GM12872 (cell line): Measurements from ENCODE around the gene TRAK1.

Experiments used
- TF ChIP-seq, protein P1 (sequence below): IDR thresholded peaks from 3 replicates; pipeline ENCODE4 v1.5.1; 2011; ENCODE audit warnings: low read depth, mild to moderate bottlenecking, low read length, moderate library complexity; ENCODE audit not compliant: insufficient read depth

Gene TRAK1

DNA sequence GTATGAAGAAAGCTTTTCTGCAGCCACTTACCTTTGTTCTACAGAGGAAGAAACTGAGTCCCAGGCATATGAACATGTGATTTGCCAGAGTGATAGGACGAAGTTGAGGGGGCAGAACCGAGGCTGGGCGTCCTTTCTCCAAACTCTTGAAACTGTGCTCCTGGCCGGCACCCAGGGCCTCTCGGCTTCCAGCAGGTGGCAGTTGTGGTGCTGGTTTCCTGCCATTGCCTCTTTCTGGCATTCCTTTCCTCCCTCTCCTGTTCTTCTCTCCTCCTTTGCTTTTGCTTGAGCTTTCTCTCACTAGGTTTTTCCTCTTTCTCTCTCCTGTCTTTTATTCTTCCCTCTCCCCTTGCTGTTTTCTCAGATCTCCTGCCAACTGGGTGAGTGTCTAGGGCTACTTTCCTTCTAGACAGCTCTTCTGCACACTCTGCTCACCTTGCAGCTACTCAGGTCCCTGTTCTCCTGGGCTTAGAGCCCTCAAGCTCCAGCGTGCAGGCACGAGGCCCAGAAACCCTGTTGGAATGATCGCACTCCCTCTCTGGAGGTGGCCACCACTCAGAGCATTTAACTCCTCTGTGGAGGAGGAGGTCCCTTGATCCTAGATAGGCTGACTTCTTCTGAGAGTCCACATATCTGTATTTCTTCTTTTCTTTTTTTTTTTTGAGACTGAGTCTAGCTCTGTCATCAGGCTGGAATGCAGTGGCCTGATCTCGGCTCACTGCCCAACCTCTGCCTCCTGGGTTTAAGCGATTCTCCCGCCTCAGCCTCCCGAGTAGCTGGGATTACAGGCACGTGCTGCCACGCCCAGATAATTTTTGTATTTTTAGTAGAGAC is 26.2 kb downstream of the TRAK1 start:
- TF ChIP-seq, protein P1, sequence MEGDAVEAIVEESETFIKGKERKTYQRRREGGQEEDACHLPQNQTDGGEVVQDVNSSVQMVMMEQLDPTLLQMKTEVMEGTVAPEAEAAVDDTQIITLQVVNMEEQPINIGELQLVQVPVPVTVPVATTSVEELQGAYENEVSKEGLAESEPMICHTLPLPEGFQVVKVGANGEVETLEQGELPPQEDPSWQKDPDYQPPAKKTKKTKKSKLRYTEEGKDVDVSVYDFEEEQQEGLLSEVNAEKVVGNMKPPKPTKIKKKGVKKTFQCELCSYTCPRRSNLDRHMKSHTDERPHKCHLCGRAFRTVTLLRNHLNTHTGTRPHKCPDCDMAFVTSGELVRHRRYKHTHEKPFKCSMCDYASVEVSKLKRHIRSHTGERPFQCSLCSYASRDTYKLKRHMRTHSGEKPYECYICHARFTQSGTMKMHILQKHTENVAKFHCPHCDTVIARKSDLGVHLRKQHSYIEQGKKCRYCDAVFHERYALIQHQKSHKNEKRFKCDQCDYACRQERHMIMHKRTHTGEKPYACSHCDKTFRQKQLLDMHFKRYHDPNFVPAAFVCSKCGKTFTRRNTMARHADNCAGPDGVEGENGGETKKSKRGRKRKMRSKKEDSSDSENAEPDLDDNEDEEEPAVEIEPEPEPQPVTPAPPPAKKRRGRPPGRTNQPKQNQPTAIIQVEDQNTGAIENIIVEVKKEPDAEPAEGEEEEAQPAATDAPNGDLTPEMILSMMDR = peak; percentile 62

DNA sequence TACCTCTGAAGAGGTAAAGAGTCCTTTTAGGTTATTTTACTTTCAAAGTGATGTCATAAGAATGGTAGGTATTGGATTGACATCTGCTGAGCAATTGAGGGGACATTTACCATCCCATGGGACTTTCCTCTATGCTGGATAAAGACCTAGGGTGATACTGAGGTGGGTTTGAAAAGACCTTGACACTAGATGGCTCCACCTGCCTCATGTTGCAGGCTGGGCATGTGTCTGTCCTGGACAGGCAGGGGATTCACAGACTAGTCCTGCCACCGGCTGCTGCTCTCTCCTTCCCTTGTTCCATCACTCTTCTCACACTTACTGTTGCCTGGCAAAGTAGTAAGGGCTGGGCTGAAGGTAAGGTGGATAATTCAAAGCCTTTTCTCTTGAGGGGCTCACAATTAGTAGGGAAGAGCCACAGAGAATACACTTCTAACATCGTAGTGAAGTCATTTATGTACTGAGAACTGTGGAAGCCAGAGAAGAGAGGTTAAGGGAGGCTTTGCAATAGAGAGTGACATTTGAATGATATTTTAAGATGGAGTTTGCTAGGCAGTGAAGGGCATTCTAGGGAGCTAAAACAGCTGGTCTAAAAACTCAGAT is 27.7 kb downstream of the TRAK1 start:
- TF ChIP-seq, protein P1 = peak; percentile 71

DNA sequence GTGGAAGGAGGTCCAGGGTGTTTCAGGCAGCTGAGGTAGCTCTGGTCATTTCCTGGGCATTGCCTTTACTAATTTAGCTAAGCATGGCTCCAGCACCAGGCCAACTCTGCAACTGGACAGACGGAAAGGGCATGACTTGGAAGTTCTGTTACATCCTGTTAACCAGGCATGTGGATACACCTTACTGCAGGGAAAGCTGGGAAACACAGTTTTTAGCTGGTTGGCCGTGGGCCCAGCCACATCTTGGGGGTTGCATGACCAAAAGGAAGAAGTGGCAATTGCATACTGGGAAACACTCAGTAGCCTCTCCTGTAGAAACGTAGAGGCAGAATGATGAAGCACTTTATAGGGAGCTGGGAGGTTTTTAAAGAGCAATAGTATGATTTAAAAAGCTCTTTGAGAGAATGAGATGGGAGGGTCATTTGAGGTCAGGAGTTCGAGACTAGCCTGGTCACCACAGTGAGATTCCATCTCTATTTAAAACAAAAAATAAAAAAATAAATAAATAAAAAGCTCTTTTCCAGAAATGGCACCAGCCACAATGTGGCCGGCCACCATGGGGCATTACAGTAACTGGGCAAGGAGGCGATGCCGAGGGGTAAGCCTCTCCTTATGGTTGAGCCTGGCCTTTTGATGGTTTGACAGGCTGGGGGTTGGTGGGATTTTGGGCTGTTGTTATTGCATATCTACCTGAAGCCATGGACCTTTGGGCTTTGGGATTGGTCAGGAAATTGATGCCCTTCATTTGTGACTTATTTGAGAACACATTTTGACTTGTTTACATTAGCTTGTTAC is 28.6 kb downstream of the TRAK1 start:
- TF ChIP-seq, protein P1 = no peak

DNA sequence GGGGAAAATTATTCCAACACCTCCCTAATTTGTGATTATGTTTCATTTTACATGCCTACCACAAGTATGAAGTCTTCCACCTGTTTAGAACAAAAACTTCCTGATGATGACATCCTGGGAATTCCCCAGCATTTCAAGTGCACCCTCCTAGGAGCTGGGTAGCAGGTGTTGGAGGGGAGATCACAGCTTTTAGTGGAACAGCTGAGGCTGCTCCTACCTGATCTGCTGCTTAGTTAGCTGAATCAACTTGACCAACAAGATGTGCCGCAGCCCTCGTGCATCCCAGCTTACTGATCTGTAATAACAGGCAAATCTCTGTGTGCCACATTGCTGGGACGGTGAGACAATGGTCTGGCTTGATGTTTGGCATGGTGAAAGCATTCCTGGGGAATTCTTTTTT is 29.7 kb downstream of the TRAK1 start:
- TF ChIP-seq, protein P1 = no peak

DNA sequence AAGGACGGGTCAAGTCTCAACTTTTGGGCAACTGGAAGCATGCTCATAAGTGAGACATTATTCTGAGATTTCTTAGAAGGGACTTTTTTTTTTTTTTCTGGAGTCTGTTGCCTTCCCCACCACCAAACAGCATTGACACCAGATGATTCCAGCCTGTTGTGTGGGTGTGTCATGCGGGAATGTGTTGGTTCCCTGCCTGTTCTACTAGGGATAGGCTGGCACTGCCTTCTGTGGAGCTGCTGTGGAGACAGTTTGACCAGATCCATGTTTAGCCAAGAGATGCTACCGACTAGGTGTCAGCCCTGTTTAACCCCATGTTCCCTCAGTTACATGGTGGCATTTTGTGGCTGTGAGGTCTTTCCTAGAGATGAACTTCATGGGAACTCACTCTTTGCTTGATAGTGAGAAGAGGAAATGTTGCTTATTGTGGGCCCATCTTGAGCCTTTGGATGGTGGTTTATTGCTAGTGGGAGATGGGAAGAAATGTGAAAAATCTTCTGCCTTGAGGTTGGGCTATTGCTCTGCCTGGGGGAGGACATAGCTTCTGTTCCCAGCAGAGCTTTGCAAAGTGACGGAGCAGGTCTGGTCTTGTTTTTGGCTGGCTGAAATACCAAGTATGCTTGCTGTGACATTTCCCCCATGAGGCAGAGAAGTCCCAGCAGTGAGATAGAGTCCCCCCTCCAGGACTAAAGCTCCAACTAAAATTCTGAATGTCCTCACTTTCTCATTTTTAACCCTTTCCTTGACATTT is 31.3 kb downstream of the TRAK1 start:
- TF ChIP-seq, protein P1 = no peak

DNA sequence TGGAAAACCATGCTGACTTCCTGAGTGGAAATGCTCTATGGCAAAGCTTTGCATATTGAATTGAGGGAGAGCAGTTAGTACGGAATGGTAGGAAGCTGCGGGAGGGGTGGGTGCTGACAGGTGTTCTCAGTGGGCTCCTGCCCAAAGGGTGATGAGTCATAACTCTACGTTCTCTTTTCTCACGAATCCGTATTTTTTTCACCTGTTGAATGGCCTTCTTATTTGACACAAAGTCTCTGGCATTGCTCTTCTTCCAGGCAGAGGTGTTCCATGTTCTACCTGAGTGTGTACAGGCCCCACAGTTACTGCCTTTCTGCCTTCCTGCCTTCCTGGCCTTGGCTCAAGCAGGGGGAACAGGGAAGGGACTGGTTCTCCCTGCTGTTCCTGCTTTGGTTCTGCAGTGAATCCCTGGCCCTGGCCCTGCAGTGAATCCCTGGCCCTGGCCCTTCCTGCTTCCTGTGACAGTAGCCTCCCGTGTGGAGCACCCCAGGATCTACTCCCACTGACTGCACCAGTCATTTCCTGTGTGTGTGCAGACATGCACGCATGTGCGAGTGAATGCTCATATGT is 31.9 kb downstream of the TRAK1 start:
- TF ChIP-seq, protein P1 = no peak
